Coronary artery (tissue), 2 donors: ENCODE data around the gene IDH1.
"Not testable (repeated sequence)": the region's sequence is repeated elsewhere in the genome, so short reads cannot be mapped to it uniquely, and the experiment has no call there.

Experiments used
- DNase-seq: peaks from one replicate; pipeline ENCODE4 v3.0.0-alpha.2; 2017; ENCODE audit warnings: low spot score
- H3K27ac ChIP-seq, 2 donors: fragments of 200-600 bp; sonication (generic); one replicate each; pipeline ENCODE4 v1.5.1; 2016 to 2019
- H3K4me3 ChIP-seq: fragments of 200-600 bp; sonication (generic); 2 replicates; pipeline ENCODE4 v1.5.1; 2016; ENCODE audit warnings: mild to moderate bottlenecking, moderate library complexity
- CTCF ChIP-seq: fragments of 200-600 bp; sonication (generic); IDR thresholded peaks from one replicate; pipeline ENCODE4 v1.5.1; 2019; ENCODE audit warnings: antibody characterized with exemption

IDH1 gene

GRCh38 chr2:208235860-208236259 is 19.0 kb downstream of the IDH1 start:
- Histone ChIP-seq H3K4me3 (no peak overlapping the region), H3K27ac (no peak overlapping the region)
- TF ChIP-seq CTCF, result no peak
- no peak for DNase-seq

- Histone ChIP-seq H3K4me3 (no peak overlapping the region), H3K27ac (no peak overlapping the region)
- TF ChIP-seq CTCF, result no peak
- DNase-seq, result no peak
Measured at GRCh38 chr2:208234786-208235185, 20.1 kb downstream of the IDH1 start.

- H3K27ac ChIP-seq, result no peak overlapping the region
- DNase-seq, result no peak
- no peak for TF ChIP-seq CTCF
- no peak overlapping the region for H3K4me3 ChIP-seq
Measured at GRCh38 chr2:208228476-208228875, 26.4 kb downstream of the IDH1 start.

GRCh38 chr2:208227581-208228232 is 27.2 kb downstream of the IDH1 start:
- DNase-seq, result no peak
- Histone ChIP-seq H3K4me3 (no peak overlapping the region), H3K27ac (no peak overlapping the region)
- TF ChIP-seq CTCF, result no peak

GRCh38 chr2:208224802-208225201 is 30.1 kb downstream of the IDH1 start:
- no peak for TF ChIP-seq CTCF
- no peak overlapping the region for H3K4me3 ChIP-seq
- no peak overlapping the region for H3K27ac ChIP-seq
- DNase-seq, result no peak

- no peak for DNase-seq
- H3K27ac ChIP-seq, result no peak overlapping the region
- H3K4me3 ChIP-seq, result no peak overlapping the region
- TF ChIP-seq CTCF, result no peak
Measured at GRCh38 chr2:208222351-208222750, 32.5 kb downstream of the IDH1 start.

GRCh38 chr2:208221873-208222272 is 33.0 kb downstream of the IDH1 start:
- DNase-seq, H3K4me3 ChIP-seq: not testable (repeated sequence)

More at GRCh38 chr2:208221873-208222272, 33.0 kb downstream of the IDH1 start:
- not testable (repeated sequence) for H3K27ac ChIP-seq
